Measurements from ENCODE around the gene RELA.

DNA sequence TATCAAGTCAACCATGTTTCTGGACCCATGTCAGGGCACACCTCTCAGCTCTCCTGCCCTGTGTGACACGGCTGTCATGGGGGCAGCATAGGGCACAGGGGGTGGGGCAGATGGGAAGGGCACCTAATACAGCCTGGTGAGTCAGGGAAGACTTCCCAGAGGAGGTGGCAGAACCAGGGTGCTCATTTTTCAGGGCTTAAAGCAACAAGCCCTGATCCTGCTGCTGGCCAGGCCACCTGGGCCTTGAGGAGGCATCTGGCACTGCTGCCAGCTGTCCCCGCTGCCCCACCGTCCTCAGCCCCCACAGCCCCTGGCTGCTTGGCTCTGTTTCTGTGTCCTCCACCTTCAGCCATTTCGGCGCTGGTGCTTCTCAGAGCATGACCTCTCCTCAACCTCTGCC lies 53.1 kb downstream of the RELA start:
- TF ChIP-seq, protein P1, sequence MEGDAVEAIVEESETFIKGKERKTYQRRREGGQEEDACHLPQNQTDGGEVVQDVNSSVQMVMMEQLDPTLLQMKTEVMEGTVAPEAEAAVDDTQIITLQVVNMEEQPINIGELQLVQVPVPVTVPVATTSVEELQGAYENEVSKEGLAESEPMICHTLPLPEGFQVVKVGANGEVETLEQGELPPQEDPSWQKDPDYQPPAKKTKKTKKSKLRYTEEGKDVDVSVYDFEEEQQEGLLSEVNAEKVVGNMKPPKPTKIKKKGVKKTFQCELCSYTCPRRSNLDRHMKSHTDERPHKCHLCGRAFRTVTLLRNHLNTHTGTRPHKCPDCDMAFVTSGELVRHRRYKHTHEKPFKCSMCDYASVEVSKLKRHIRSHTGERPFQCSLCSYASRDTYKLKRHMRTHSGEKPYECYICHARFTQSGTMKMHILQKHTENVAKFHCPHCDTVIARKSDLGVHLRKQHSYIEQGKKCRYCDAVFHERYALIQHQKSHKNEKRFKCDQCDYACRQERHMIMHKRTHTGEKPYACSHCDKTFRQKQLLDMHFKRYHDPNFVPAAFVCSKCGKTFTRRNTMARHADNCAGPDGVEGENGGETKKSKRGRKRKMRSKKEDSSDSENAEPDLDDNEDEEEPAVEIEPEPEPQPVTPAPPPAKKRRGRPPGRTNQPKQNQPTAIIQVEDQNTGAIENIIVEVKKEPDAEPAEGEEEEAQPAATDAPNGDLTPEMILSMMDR (conservative IDR thresholded peaks at IDR 0.05; ENCODE audit: low read depth, low read length) = no peak
- TF ChIP-seq USF2 (IDR thresholded peaks at IDR 0.05; ENCODE audit: low read depth, low read length) (no peak), CEBPB (IDR thresholded peaks at IDR 0.05; ENCODE audit: low read depth, low read length) (no peak), POLR2A (IDR thresholded peaks at IDR 0.05; ENCODE audit: low read depth, low read length) (no peak), RCOR1 (IDR thresholded peaks at IDR 0.05; ENCODE audit: insufficient replicate concordance, low read length) (no peak), MAZ (IDR thresholded peaks at IDR 0.05; ENCODE audit: borderline replicate concordance, low read depth, low read length) (no peak), RAD21 (IDR thresholded peaks at IDR 0.05; ENCODE audit: low read length) (no peak), MXI1 (IDR thresholded peaks at IDR 0.05; ENCODE audit: borderline replicate concordance, low read depth, low read length) (no peak)
- TF ChIP-seq, protein P2, sequence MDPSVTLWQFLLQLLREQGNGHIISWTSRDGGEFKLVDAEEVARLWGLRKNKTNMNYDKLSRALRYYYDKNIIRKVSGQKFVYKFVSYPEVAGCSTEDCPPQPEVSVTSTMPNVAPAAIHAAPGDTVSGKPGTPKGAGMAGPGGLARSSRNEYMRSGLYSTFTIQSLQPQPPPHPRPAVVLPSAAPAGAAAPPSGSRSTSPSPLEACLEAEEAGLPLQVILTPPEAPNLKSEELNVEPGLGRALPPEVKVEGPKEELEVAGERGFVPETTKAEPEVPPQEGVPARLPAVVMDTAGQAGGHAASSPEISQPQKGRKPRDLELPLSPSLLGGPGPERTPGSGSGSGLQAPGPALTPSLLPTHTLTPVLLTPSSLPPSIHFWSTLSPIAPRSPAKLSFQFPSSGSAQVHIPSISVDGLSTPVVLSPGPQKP (IDR thresholded peaks at IDR 0.05; ENCODE audit: borderline replicate concordance, low read depth, low read length) = no peak
